GM23338 (cell line): ENCODE results near the gene TNK2. TPM values are rescaled to one million over a fixed set of nuclear protein-coding genes. Genes with fewer than 3 reads are reported as not detected.

Source experiments
- ATAC-seq: fragments of 200-7000 bp; cut with Tn5 transposase; 3 replicates; pipeline ENCODE4 v1.9.1; 2020
- DNase-seq: peaks from one replicate; pipeline ENCODE4 v3.0.0-alpha.2; 2015; ENCODE audit warnings: low spot score
- H2AFZ ChIP-seq: fragments of 200-600 bp; sonication (generic); 2 replicates; pipeline ENCODE4 v1.8.0; 2016; ENCODE audit warnings: antibody characterized with exemption, mild to moderate bottlenecking, moderate library complexity
- H3F3A ChIP-seq: fragments of 200-600 bp; sonication (generic); replicated peaks from 2 replicates; pipeline ENCODE4 v1.8.0; 2017; ENCODE audit warnings: antibody characterized with exemption, mixed run types, low read depth
- H3K27ac ChIP-seq: fragments of 200-600 bp; sonication (generic); 2 replicates; pipeline ENCODE4 v1.6.1; 2016; ENCODE audit warnings: low read depth
- H3K27me3 ChIP-seq: fragments of 200-600 bp; sonication (generic); 2 replicates; pipeline ENCODE4 v1.8.0; 2016; ENCODE audit warnings: mild to moderate bottlenecking, mixed run types, moderate library complexity; ENCODE audit not compliant: insufficient read depth
- H3K36me3 ChIP-seq: fragments of 200-600 bp; sonication (generic); 2 replicates; pipeline ENCODE4 v1.8.0; 2016; ENCODE audit warnings: mild to moderate bottlenecking; ENCODE audit not compliant: insufficient read depth
- H3K4me1 ChIP-seq: fragments of 200-600 bp; sonication (generic); 2 replicates; pipeline ENCODE4 v1.8.0; 2016; ENCODE audit warnings: mild to moderate bottlenecking, moderate library complexity; ENCODE audit not compliant: insufficient read depth
- H3K4me2 ChIP-seq: fragments of 200-600 bp; sonication (generic); 2 replicates; pipeline ENCODE4 v1.7.1; 2017; ENCODE audit warnings: mixed run types
- H3K4me3 ChIP-seq: fragments of 200-600 bp; sonication (generic); 2 replicates; pipeline ENCODE4 v1.6.1; 2016; ENCODE audit warnings: mixed run types
- H3K79me2 ChIP-seq: fragments of 200-600 bp; sonication (generic); replicated peaks from 2 replicates; pipeline ENCODE4 v1.8.0; 2017; ENCODE audit warnings: mild to moderate bottlenecking; ENCODE audit not compliant: insufficient read depth
- H3K9me2 ChIP-seq: fragments of 200-600 bp; sonication (generic); 2 replicates; pipeline ENCODE4 v1.8.0; 2017; ENCODE audit not compliant: insufficient read depth
- H4K20me1 ChIP-seq: fragments of 200-600 bp; sonication (generic); replicated peaks from 2 replicates; pipeline ENCODE4 v1.8.0; 2017; ENCODE audit warnings: mild to moderate bottlenecking; ENCODE audit not compliant: insufficient read depth
- H3K27ac Mint-ChIP-seq: 2 replicates; pipeline ENCODE4 v1.8.0; 2020; ENCODE audit warnings: inconsistent platforms, mild to moderate bottlenecking, moderate library complexity, mixed read lengths
- H3K27me3 Mint-ChIP-seq: 3 replicates; pipeline ENCODE4 v1.8.0; 2022; ENCODE audit warnings: low read depth, mild to moderate bottlenecking, moderate library complexity, mixed read lengths, inconsistent platforms; ENCODE audit not compliant: insufficient read depth, poor library complexity
- H3K36me3 Mint-ChIP-seq: 3 replicates; pipeline ENCODE4 v1.8.0; 2021; ENCODE audit warnings: low read depth, mild to moderate bottlenecking, inconsistent platforms, moderate library complexity, mixed read lengths
- H3K4me1 Mint-ChIP-seq: 3 replicates; pipeline ENCODE4 v1.8.0; 2020; ENCODE audit warnings: mild to moderate bottlenecking, inconsistent platforms, mixed read lengths
- H3K4me3 Mint-ChIP-seq: 3 replicates; pipeline ENCODE4 v1.8.0; 2021; ENCODE audit warnings: moderate library complexity, mild to moderate bottlenecking, inconsistent platforms, mixed read lengths
- H3K9me3 Mint-ChIP-seq: 3 replicates; pipeline ENCODE4 v1.8.0; 2020; ENCODE audit warnings: moderate library complexity, mild to moderate bottlenecking, inconsistent platforms, mixed read lengths
- CREB1 ChIP-seq: fragments of 250-450 bp; sonication (Bioruptor Pico); IDR thresholded peaks from 2 replicates; pipeline ENCODE4 v1.5.0; 2020; ENCODE audit warnings: low read depth, mild to moderate bottlenecking, moderate library complexity
- CTCF ChIP-seq, 2 experiments: fragments of 200-600 bp in 1 of 2; sonication (generic) in 1 of 2; conservative IDR thresholded peaks; 2 replicates each; pipeline versions ENCODE4 v1.5.1 to v1.6.1; 2016 to 2017; ENCODE audit warnings: antibody characterized with exemption in 2 of 2, low read depth in 2 of 2, mild to moderate bottlenecking in 2 of 2, moderate library complexity in 1 of 2
- EZH2 ChIP-seq: fragments of 200-600 bp; sonication (generic); IDR thresholded peaks from one replicate; pipeline ENCODE4 v1.8.0; 2017; ENCODE audit warnings: antibody characterized with exemption, mild to moderate bottlenecking, low read depth; ENCODE audit not compliant: unreplicated experiment
- EZH2phosphoT487 ChIP-seq: fragments of 200-600 bp; sonication (generic); IDR thresholded peaks from one replicate; pipeline ENCODE4 v1.8.1; 2018; ENCODE audit warnings: antibody characterized with exemption; ENCODE audit not compliant: unreplicated experiment
- JUNB ChIP-seq: IDR thresholded peaks from one replicate; pipeline ENCODE4 v1.6.1; 2016; ENCODE audit warnings: antibody characterized with exemption; ENCODE audit not compliant: unreplicated experiment
- NANOG ChIP-seq: IDR thresholded peaks from 2 replicates; pipeline ENCODE4 v1.6.1; 2016; ENCODE audit warnings: antibody characterized with exemption, borderline replicate concordance
- POLR2AphosphoS5 ChIP-seq: IDR thresholded peaks from 2 replicates; pipeline ENCODE4 v1.6.1; 2016; ENCODE audit warnings: antibody characterized with exemption, low read depth
- STAT1 ChIP-seq: IDR thresholded peaks from one replicate; pipeline ENCODE4 v1.6.1; 2016; ENCODE audit warnings: antibody characterized with exemption; ENCODE audit not compliant: unreplicated experiment
- ZNF114 ChIP-seq: fragments of 250-450 bp; sonication (Bioruptor Pico); IDR thresholded peaks from 2 replicates; pipeline ENCODE4 v1.5.0; 2020; ENCODE audit warnings: mild to moderate bottlenecking, moderate library complexity
- ZNF331 ChIP-seq: fragments of 250-450 bp; sonication (Bioruptor Pico); IDR thresholded peaks from 2 replicates; pipeline ENCODE4 v1.5.0; 2020; ENCODE audit warnings: low read depth, mild to moderate bottlenecking, moderate library complexity
- ZNF462 ChIP-seq: fragments of 250-450 bp; sonication (Bioruptor Pico); IDR thresholded peaks from 2 replicates; pipeline ENCODE4 v1.5.0; 2020; ENCODE audit warnings: mild to moderate bottlenecking, moderate library complexity
- polyA plus RNA-seq: library from polyadenylated mRNA; unstranded; fragments of >200 nt; fragmentation: Nextera tagmentation; extraction: Ambion mirVana; gene quantifications from 2 replicates; pipeline ENCODE4 v1.2.1, GENCODE V29; 2016
- total RNA-seq: library from RNA; depleted of rRNA; stranded (reverse); fragments of >200 nt; shearing (Covaris generic); gene quantifications from 2 replicates; pipeline ENCODE4 v1.2.3, GENCODE V29; 2014
- TF ChIP-seq, protein P1 (sequence below): IDR thresholded peaks from one replicate; pipeline ENCODE4 v1.6.1; 2018; ENCODE audit warnings: antibody characterized with exemption; ENCODE audit not compliant: unreplicated experiment
- TF ChIP-seq, protein P2 (sequence below): IDR thresholded peaks from 2 replicates; pipeline ENCODE4 v1.6.1; 2016; ENCODE audit warnings: antibody characterized with exemption

TNK2 gene
- total and polyA plus RNA-seq, 2 experiments from 2014 or later = 10.0 to 22.5 TPM

GRCh38 chr3:195845483-195845882 lies 62.9 kb downstream of the TNK2 start:
- Histone ChIP-seq H3K4me3 (no peak overlapping the region), H3F3A (no peaks in the 10 kb centered on the region), H2AFZ (no peak overlapping the region), H3K4me2 (no peak overlapping the region), H3K9me2 (no peaks in the 10 kb centered on the region), H3K36me3 (no peaks in the 10 kb centered on the region), H3K27me3 (no peaks in the 10 kb centered on the region), H3K27ac (no peak overlapping the region), H3K4me1 (no peaks in the 10 kb centered on the region), H3K79me2 (no peaks in the 10 kb centered on the region), H4K20me1 (no peaks in the 10 kb centered on the region)
- H3K4me3 Mint-ChIP-seq = no peak overlapping the region
- no peaks in the 10 kb centered on the region for H3K36me3 Mint-ChIP-seq
- TF ChIP-seq CREB1 (CRISPR knock-in tag) (no peak), NANOG (no peak), STAT1 (no peak), ZNF114 (CRISPR knock-in tag) (no peak), CTCF (conservative IDR thresholded peaks at IDR 0.05; ENCODE audit: low read depth in 2 of 2) (no peak), EZH2 (no peak), JUNB (no peak), ZNF462 (no peak), POLR2AphosphoS5 (no peak), EZH2phosphoT487 (no peak), ZNF331 (CRISPR knock-in tag) (no peak)
- TF ChIP-seq, protein P1, sequence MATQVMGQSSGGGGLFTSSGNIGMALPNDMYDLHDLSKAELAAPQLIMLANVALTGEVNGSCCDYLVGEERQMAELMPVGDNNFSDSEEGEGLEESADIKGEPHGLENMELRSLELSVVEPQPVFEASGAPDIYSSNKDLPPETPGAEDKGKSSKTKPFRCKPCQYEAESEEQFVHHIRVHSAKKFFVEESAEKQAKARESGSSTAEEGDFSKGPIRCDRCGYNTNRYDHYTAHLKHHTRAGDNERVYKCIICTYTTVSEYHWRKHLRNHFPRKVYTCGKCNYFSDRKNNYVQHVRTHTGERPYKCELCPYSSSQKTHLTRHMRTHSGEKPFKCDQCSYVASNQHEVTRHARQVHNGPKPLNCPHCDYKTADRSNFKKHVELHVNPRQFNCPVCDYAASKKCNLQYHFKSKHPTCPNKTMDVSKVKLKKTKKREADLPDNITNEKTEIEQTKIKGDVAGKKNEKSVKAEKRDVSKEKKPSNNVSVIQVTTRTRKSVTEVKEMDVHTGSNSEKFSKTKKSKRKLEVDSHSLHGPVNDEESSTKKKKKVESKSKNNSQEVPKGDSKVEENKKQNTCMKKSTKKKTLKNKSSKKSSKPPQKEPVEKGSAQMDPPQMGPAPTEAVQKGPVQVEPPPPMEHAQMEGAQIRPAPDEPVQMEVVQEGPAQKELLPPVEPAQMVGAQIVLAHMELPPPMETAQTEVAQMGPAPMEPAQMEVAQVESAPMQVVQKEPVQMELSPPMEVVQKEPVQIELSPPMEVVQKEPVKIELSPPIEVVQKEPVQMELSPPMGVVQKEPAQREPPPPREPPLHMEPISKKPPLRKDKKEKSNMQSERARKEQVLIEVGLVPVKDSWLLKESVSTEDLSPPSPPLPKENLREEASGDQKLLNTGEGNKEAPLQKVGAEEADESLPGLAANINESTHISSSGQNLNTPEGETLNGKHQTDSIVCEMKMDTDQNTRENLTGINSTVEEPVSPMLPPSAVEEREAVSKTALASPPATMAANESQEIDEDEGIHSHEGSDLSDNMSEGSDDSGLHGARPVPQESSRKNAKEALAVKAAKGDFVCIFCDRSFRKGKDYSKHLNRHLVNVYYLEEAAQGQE = no peak
- TF ChIP-seq, protein P2, sequence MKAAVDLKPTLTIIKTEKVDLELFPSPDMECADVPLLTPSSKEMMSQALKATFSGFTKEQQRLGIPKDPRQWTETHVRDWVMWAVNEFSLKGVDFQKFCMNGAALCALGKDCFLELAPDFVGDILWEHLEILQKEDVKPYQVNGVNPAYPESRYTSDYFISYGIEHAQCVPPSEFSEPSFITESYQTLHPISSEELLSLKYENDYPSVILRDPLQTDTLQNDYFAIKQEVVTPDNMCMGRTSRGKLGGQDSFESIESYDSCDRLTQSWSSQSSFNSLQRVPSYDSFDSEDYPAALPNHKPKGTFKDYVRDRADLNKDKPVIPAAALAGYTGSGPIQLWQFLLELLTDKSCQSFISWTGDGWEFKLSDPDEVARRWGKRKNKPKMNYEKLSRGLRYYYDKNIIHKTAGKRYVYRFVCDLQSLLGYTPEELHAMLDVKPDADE = no peak
- H3K27me3 Mint-ChIP-seq = peaks cover 3% of the 10 kb centered on the region
- DNase-seq = no peak
- ATAC-seq = no peak
- no peak overlapping the region for H3K27ac Mint-ChIP-seq
- peaks cover 5% of the 10 kb centered on the region for H3K4me1 Mint-ChIP-seq
- no peaks in the 10 kb centered on the region; the same call in 2 of the 3 replicates for H3K9me3 Mint-ChIP-seq
